Breast epithelium (tissue), 4 donors: ENCODE measurements around the gene ME3. TPM values are rescaled to one million over a fixed set of nuclear protein-coding genes. Genes with fewer than 3 reads are reported as not detected.
A peak's percentile ranks its signal among the peaks of the same experiment; 100 is the strongest.

Experiments used
- DNase-seq, 2 donors: peaks; one replicate each; pipeline ENCODE4 v3.0.0-alpha.2; 2019; ENCODE audit warnings: low spot score in 2 of 2
- H3K27ac ChIP-seq, 2 donors: fragments of 200-600 bp; sonication (generic) in 1 of 2; one replicate each; pipeline ENCODE4 v1.5.1; 2016 to 2019; ENCODE audit warnings: mild to moderate bottlenecking in 1 of 2
- H3K27me3 ChIP-seq, 2 donors: fragments of 200-600 bp; sonication (generic) in 1 of 2; one replicate each; pipeline versions ENCODE4 v1.5.1 to v1.6.0; 2017 to 2019; ENCODE audit warnings: control low read depth in 1 of 2, mild to moderate bottlenecking in 1 of 2
- H3K36me3 ChIP-seq: fragments of 200-600 bp; one replicate; pipeline ENCODE4 v1.5.1; 2019
- H3K4me1 ChIP-seq, 2 donors: fragments of 200-600 bp; sonication (generic); one replicate each; pipeline ENCODE4 v1.5.1; 2016 to 2019; ENCODE audit warnings: control low read depth in 1 of 2
- H3K4me3 ChIP-seq, 3 donors: fragments of 200-600 bp; sonication (generic); 1 replicate in 2 of 3; 2 replicates in 1 of 3; pipeline ENCODE4 v1.5.1; 2016 to 2019; ENCODE audit warnings: mild to moderate bottlenecking in 3 of 3, moderate library complexity in 2 of 3
- H3K9me3 ChIP-seq, 2 donors: fragments of 200-600 bp; sonication (generic) in 1 of 2; one replicate each; pipeline ENCODE4 v1.5.1; 2016 to 2019; ENCODE audit warnings: control low read depth in 1 of 2
- CTCF ChIP-seq, 3 donors: fragments of 450-650 bp; IDR thresholded peaks; one replicate each; pipeline ENCODE4 v1.5.1; 2016 to 2017; ENCODE audit warnings: antibody characterized with exemption in 3 of 3, mild to moderate bottlenecking in 3 of 3, moderate library complexity in 3 of 3
- POLR2A ChIP-seq: fragments of 450-650 bp; IDR thresholded peaks from one replicate; pipeline ENCODE4 v1.6.1; 2016; ENCODE audit warnings: antibody characterized with exemption, mild to moderate bottlenecking, moderate library complexity
- POLR2AphosphoS5 ChIP-seq, 3 donors: sonication (generic); formaldehyde crosslinking; IDR thresholded peaks; one replicate each; pipeline ENCODE4 v1.6.1; 2017; ENCODE audit warnings: antibody characterized with exemption in 3 of 3
- intact Hi-C: fragments of 100-400 bp; cut with DNase I; formaldehyde crosslinking; loops from one replicate; pipeline ENCODE4 v1.15.1; 2023; ENCODE audit warnings: low total_unique reads
- total RNA-seq, 3 donors: library from RNA; depleted of rRNA; stranded (reverse); fragments of >200 nt; gene quantifications; one replicate each; pipeline ENCODE4 v1.1.0, GENCODE V29; 2016

ME3 gene
- total RNA-seq, 3 donors from 2014 or later: 53.0 to 68.5 (median 56.3) TPM

- TF ChIP-seq POLR2A (no peak), POLR2AphosphoS5 (IDR thresholded peaks at IDR 0.05) (no peak), CTCF (IDR thresholded peaks at IDR 0.05) (no peak)
- no peaks in the 10 kb centered on the region for H3K36me3 ChIP-seq
- no peaks in the 10 kb centered on the region for H3K9me3 ChIP-seq
- H3K4me1 ChIP-seq: no peaks in the 10 kb centered on the region
- DNase-seq: no peak
- peak overlapping the region in 1 of 2 donors; percentile 83 for H3K27ac ChIP-seq
- intact Hi-C loops: no loop called here
- no peaks in the 10 kb centered on the region for H3K27me3 ChIP-seq
- no peak overlapping the region for H3K4me3 ChIP-seq
Observed at GRCh38 chr11:86630229-86630981, 42.0 kb downstream of the ME3 start.

GRCh38 chr11:86629045-86629706 is 43.2 kb downstream of the ME3 start:
- no peak for DNase-seq
- H3K4me3 ChIP-seq: no peak overlapping the region
- TF ChIP-seq POLR2AphosphoS5 (IDR thresholded peaks at IDR 0.05) (no peak), POLR2A (no peak), CTCF (IDR thresholded peaks at IDR 0.05) (no peak)
- no peaks in the 10 kb centered on the region for H3K27me3 ChIP-seq
- H3K27ac ChIP-seq: peak overlapping the region; percentile 17 to 83
- H3K36me3 ChIP-seq: no peaks in the 10 kb centered on the region
- H3K4me1 ChIP-seq: no peaks in the 10 kb centered on the region
- no peaks in the 10 kb centered on the region for H3K9me3 ChIP-seq
- intact Hi-C loops: no loop called here

- Histone ChIP-seq H3K9me3 (no peaks in the 10 kb centered on the region), H3K4me3 (no peak overlapping the region), H3K4me1 (no peaks in the 10 kb centered on the region), H3K27ac (peak overlapping the region; percentile 58 to 62), H3K36me3 (no peaks in the 10 kb centered on the region), H3K27me3 (no peaks in the 10 kb centered on the region)
- no peak for DNase-seq
- intact Hi-C loops: loop anchor here (2.0 kb wide), 1 partner anchor 15 kb away; no protein-coding TSS in a partner anchor
- TF ChIP-seq CTCF (IDR thresholded peaks at IDR 0.05) (no peak), POLR2A (no peak), POLR2AphosphoS5 (IDR thresholded peaks at IDR 0.05) (no peak)
Observed at GRCh38 chr11:86627776-86628455, 44.5 kb downstream of the ME3 start.

- H3K27ac ChIP-seq: no peak overlapping the region
Observed at GRCh38 chr11:86625981-86626380, 46.4 kb downstream of the ME3 start.

More at GRCh38 chr11:86625981-86626380, 46.4 kb downstream of the ME3 start:
- intact Hi-C loops: loop anchor here (2.0 kb wide), 1 partner anchor 13 kb away; no protein-coding TSS in a partner anchor
- Histone ChIP-seq H3K4me3 (no peak overlapping the region), H3K4me1 (no peaks in the 10 kb centered on the region), H3K27me3 (no peaks in the 10 kb centered on the region), H3K9me3 (no peaks in the 10 kb centered on the region), H3K36me3 (no peaks in the 10 kb centered on the region)
- DNase-seq: no peak
- TF ChIP-seq CTCF (IDR thresholded peaks at IDR 0.05) (no peak), POLR2AphosphoS5 (IDR thresholded peaks at IDR 0.05) (no peak), POLR2A (no peak)
